Esophagus (tissue), 2 donors: ENCODE results near the gene PRKCSH. TPM values are rescaled to one million over a fixed set of nuclear protein-coding genes. Genes with fewer than 3 reads are reported as not detected.

Source experiments
- H3K27ac ChIP-seq, 2 donors: one replicate each; pipeline ENCODE4 v1.5.1; 2013; ENCODE audit warnings: low read depth in 2 of 2, mild to moderate bottlenecking in 2 of 2, inconsistent platforms in 1 of 2, low read length in 1 of 2, moderate library complexity in 1 of 2
- H3K27me3 ChIP-seq, 2 donors: one replicate each; pipeline ENCODE4 v1.6.1; 2013; ENCODE audit warnings: low read length in 2 of 2, control low read depth in 1 of 2, mild to moderate bottlenecking in 1 of 2; ENCODE audit not compliant: insufficient read depth in 2 of 2, control insufficient read depth in 1 of 2
- H3K36me3 ChIP-seq, 2 donors: one replicate each; pipeline ENCODE4 v1.6.1; 2013; ENCODE audit warnings: low read length in 1 of 2; ENCODE audit not compliant: control insufficient read depth in 2 of 2, insufficient read depth in 2 of 2
- H3K4me1 ChIP-seq, 2 donors: one replicate each; pipeline ENCODE4 v1.6.1; 2013; ENCODE audit warnings: low read length in 1 of 2; ENCODE audit not compliant: control insufficient read depth in 2 of 2, insufficient read depth in 2 of 2
- H3K4me3 ChIP-seq, 2 donors: one replicate each; pipeline ENCODE4 v1.5.1; 2013; ENCODE audit warnings: low read length in 2 of 2, mild to moderate bottlenecking in 2 of 2, low read depth in 1 of 2, moderate library complexity in 1 of 2
- H3K9me3 ChIP-seq, 2 donors: one replicate each; pipeline ENCODE4 v1.6.1; 2013; ENCODE audit warnings: mild to moderate bottlenecking in 2 of 2, low read depth in 1 of 2, low read length in 1 of 2, moderate library complexity in 1 of 2; ENCODE audit not compliant: control insufficient read depth in 2 of 2, insufficient read depth in 1 of 2
- WGBS, 2 donors: extraction: QIAGEN DNeasy Blood & Tissue Kit; methylation state at CpG; one replicate each; pipeline ENCODE4 v1.1.7; 2013; 5-methylcytosine and 5-hydroxymethylcytosine counted together
- polyA plus RNA-seq, 2 donors: library from polyadenylated mRNA; stranded (reverse); fragments of 200-250 nt; gene quantifications; one replicate each; pipeline ENCODE4 v1.2.3, GENCODE V29; 2013
- donor health status: healthy with polysubstance abuse.
- donor health status: Bipolar disorder and iron deficiency.

Gene PRKCSH
- polyA plus RNA-seq = 10 to 100 TPM; 76.7 to 86.9 TPM

GRCh38 chr19:11435057-11435832 is at the start of gene PRKCSH, which contains the start of gene ODAD3:
PRKCSH (plus strand) TSS chr19:11435635; CDS start chr19:11436118, 483 bp downstream.
ODAD3 (minus strand) TSS chr19:11435121; CDS start chr19:11435016, 105 bp downstream.
- peaks cover 8 to 13% of the 10 kb centered on the region in 2 donors for H3K4me1 ChIP-seq
- peaks cover 0 to 13% of the 10 kb centered on the region in 2 donors for H3K36me3 ChIP-seq
- 0% methylated on average over 53 of the region's 53 CpGs for WGBS, 2 donors
- peak within 1 kb of the TSS; percentile 60 to 78 for H3K4me3 ChIP-seq
- H3K9me3 ChIP-seq = no peaks in the 10 kb centered on the region
- H3K27ac ChIP-seq = peak within 1 kb of the TSS; percentile 60 to 90
- no peaks in the 10 kb centered on the region for H3K27me3 ChIP-seq

GRCh38 chr19:11387162-11388034 is 48.0 kb upstream of the PRKCSH start:
- no peaks in the 10 kb centered on the region for H3K36me3 ChIP-seq
- H3K4me1 ChIP-seq = peaks cover 5 to 6% of the 10 kb centered on the region in 2 donors
- 68 to 70% methylated on average over 19 of the region's 19 CpGs for WGBS, 2 donors
- peaks cover 0 to 7% of the 10 kb centered on the region in 2 donors for H3K27me3 ChIP-seq
- H3K27ac ChIP-seq = no peak overlapping the region
- no peak overlapping the region for H3K4me3 ChIP-seq
- no peaks in the 10 kb centered on the region for H3K9me3 ChIP-seq

GRCh38 chr19:11390359-11390758 is 45.1 kb upstream of the PRKCSH start:
- no peaks in the 10 kb centered on the region for H3K36me3 ChIP-seq
- no peak overlapping the region for H3K4me3 ChIP-seq
- no peaks in the 10 kb centered on the region for H3K4me1 ChIP-seq
- no peak overlapping the region for H3K27ac ChIP-seq
- H3K27me3 ChIP-seq = no peaks in the 10 kb centered on the region
- H3K9me3 ChIP-seq = no peaks in the 10 kb centered on the region
- 93 to 98% methylated on average over 2 of the region's 2 CpGs for WGBS, 2 donors

- Histone ChIP-seq H3K27me3 (no peaks in the 10 kb centered on the region), H3K4me3 (no peak overlapping the region), H3K36me3 (no peaks in the 10 kb centered on the region), H3K27ac (no peak overlapping the region), H3K4me1 (no peaks in the 10 kb centered on the region), H3K9me3 (no peaks in the 10 kb centered on the region)
- WGBS, 2 donors = 74 to 83% methylated on average over 4 of the region's 4 CpGs
These were observed 44.3 kb upstream of the PRKCSH start for GRCh38 chr19:11390933-11391680.

GRCh38 chr19:11397089-11397610 is 38.3 kb upstream of the PRKCSH start:
- no peaks in the 10 kb centered on the region for H3K4me1 ChIP-seq
- WGBS, 2 donors = 90 to 92% methylated on average over 22 of the region's 22 CpGs
- H3K27ac ChIP-seq = no peak overlapping the region
- no peak overlapping the region for H3K4me3 ChIP-seq
- H3K36me3 ChIP-seq = no peaks in the 10 kb centered on the region
- H3K27me3 ChIP-seq = no peaks in the 10 kb centered on the region
- no peaks in the 10 kb centered on the region for H3K9me3 ChIP-seq

- 88 to 92% methylated on average over 9 of the region's 9 CpGs for WGBS, 2 donors
- Histone ChIP-seq H3K4me3 (no peak overlapping the region), H3K9me3 (no peaks in the 10 kb centered on the region), H3K27ac (no peak overlapping the region), H3K27me3 (no peaks in the 10 kb centered on the region), H3K36me3 (no peaks in the 10 kb centered on the region), H3K4me1 (no peaks in the 10 kb centered on the region)
These were observed 35.8 kb upstream of the PRKCSH start for GRCh38 chr19:11399667-11400066.

GRCh38 chr19:11400798-11401197 is 34.6 kb upstream of the PRKCSH start:
- Histone ChIP-seq H3K36me3 (no peaks in the 10 kb centered on the region), H3K4me3 (no peak overlapping the region), H3K27me3 (no peaks in the 10 kb centered on the region), H3K9me3 (no peaks in the 10 kb centered on the region), H3K4me1 (no peaks in the 10 kb centered on the region), H3K27ac (no peak overlapping the region)
- WGBS, 2 donors = 86 to 95% methylated on average over 1 of the region's 1 CpG

- 82 to 84% methylated on average over 9 of the region's 9 CpGs for WGBS, 2 donors
- H3K4me3 ChIP-seq = no peak overlapping the region
- H3K9me3 ChIP-seq = no peaks in the 10 kb centered on the region
- H3K27me3 ChIP-seq = no peaks in the 10 kb centered on the region
- no peaks in the 10 kb centered on the region for H3K36me3 ChIP-seq
- H3K4me1 ChIP-seq = no peaks in the 10 kb centered on the region
- no peak overlapping the region for H3K27ac ChIP-seq
These were observed 33.5 kb upstream of the PRKCSH start for GRCh38 chr19:11401808-11402543.
